OCI-LY3 (cell line): ENCODE measurements around the gene TMEM35B.
"Not testable (repeated sequence)": the region's sequence is repeated elsewhere in the genome, so short reads cannot be mapped to it uniquely, and the experiment has no call there.

Experiments used
- EZH2phosphoT487 ChIP-seq: fragments of 200-600 bp; shearing (Covaris generic); IDR thresholded peaks from 2 replicates; pipeline ENCODE4 v1.6.1; 2018; ENCODE audit warnings: antibody characterized with exemption, mixed run types, low read depth
- TF ChIP-seq, protein P1 (sequence below): fragments of 200-600, 300-600 bp; sonication (generic); IDR thresholded peaks from 2 replicates; pipeline ENCODE4 v1.5.1; 2014; ENCODE audit warnings: antibody characterized with exemption, low read length, low read depth

DNA sequence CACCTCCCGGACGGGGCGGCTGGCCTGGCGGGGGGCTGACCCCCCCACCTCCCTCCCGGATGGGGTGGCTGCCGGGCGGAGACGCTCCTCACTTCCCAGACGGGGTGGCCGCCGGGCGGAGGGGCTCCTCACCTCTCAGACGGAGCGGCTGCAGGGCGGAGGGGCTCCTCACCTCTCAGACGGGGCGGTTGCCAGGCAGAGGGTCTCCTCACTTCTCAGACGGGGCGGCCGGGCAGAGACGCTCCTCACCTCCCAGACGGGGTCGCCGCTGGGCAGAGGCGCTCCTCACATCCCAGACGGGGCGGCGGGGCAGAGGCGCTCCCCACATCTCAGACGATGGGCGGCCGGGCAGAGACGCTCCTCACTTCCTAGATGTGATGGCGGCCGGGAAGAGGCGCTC lies 17.5 kb downstream of the TMEM35B start:
- TF ChIP-seq, protein P1, sequence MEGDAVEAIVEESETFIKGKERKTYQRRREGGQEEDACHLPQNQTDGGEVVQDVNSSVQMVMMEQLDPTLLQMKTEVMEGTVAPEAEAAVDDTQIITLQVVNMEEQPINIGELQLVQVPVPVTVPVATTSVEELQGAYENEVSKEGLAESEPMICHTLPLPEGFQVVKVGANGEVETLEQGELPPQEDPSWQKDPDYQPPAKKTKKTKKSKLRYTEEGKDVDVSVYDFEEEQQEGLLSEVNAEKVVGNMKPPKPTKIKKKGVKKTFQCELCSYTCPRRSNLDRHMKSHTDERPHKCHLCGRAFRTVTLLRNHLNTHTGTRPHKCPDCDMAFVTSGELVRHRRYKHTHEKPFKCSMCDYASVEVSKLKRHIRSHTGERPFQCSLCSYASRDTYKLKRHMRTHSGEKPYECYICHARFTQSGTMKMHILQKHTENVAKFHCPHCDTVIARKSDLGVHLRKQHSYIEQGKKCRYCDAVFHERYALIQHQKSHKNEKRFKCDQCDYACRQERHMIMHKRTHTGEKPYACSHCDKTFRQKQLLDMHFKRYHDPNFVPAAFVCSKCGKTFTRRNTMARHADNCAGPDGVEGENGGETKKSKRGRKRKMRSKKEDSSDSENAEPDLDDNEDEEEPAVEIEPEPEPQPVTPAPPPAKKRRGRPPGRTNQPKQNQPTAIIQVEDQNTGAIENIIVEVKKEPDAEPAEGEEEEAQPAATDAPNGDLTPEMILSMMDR = not testable (repeated sequence)
- not testable (repeated sequence) for TF ChIP-seq EZH2phosphoT487
